Fibroblast of pulmonary artery (primary cell): ENCODE measurements around the gene RTN4RL2.

Experiments used
- DNase-seq: peaks from one replicate; pipeline ENCODE4 v3.0.0-alpha.2; 2010; ENCODE audit warnings: low read depth
- H3K4me3 ChIP-seq: replicated peaks from 2 replicates; pipeline ENCODE4 v1.5.1; 2011; ENCODE audit warnings: low read depth, mild to moderate bottlenecking, control low read depth, low read length, moderate library complexity
- TF ChIP-seq, protein P1 (sequence below): IDR thresholded peaks from 2 replicates; pipeline ENCODE4 v1.5.1; 2011; ENCODE audit warnings: mild to moderate bottlenecking, control low read depth, low read length, inconsistent platforms; ENCODE audit errors: missing control alignments

Gene RTN4RL2

GRCh38 chr11:57426439-57426928, 33.8 kb upstream of the RTN4RL2 start:
- DNase-seq: peak; percentile 57
- TF ChIP-seq, protein P1, sequence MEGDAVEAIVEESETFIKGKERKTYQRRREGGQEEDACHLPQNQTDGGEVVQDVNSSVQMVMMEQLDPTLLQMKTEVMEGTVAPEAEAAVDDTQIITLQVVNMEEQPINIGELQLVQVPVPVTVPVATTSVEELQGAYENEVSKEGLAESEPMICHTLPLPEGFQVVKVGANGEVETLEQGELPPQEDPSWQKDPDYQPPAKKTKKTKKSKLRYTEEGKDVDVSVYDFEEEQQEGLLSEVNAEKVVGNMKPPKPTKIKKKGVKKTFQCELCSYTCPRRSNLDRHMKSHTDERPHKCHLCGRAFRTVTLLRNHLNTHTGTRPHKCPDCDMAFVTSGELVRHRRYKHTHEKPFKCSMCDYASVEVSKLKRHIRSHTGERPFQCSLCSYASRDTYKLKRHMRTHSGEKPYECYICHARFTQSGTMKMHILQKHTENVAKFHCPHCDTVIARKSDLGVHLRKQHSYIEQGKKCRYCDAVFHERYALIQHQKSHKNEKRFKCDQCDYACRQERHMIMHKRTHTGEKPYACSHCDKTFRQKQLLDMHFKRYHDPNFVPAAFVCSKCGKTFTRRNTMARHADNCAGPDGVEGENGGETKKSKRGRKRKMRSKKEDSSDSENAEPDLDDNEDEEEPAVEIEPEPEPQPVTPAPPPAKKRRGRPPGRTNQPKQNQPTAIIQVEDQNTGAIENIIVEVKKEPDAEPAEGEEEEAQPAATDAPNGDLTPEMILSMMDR: no peak
- peak overlapping the region; percentile 48 for H3K4me3 ChIP-seq

DNA sequence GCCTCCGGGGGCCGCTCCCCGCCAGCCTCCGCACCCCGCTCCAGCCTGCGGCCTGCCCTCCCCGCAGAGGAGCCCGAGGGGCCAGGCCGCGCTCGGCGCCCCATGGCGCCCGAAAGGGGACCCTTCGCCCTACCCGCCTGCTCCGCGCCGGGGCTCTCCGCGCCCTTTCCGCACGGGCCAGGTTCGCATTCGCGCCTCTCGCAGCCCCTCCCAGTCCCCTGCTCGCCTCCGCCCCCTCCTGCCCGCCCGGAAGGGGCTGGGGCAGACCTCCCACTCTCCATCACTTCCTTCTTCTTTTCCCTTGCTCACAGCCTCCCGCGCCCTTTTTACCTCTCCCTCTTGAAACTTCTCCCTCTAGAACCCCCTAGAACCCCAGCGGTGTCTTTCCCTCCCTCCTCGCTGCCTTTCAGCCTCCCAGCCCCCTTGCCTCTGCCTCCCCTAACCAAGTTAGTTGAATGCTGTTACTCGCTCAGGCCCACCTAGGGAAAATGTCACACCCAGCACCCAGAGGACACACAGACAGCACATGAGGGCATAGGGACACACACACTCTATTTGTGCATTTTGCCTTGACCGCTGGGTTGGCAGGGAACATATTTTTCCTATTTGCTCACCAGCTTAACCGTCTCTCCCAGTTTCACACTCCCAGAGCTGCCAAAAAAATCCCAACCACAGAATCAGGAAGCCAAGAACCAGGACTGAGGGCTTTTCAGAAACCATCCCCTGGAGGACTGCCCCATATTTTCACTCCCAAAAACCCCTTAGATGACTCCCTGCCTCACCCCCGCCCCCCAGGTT, 33.2 kb upstream of the RTN4RL2 start, which contains the start of gene SLC43A3:
Gene SLC43A3 (minus strand): TSS at position 193 of the 798 bp plus-strand sequence. CDS start 949 bp downstream, outside the sequence.
- TF ChIP-seq, protein P1: no peak
- peak within 1 kb of the TSS; percentile 48 for H3K4me3 ChIP-seq
- DNase-seq: peak; percentile 92

GRCh38 chr11:57427727-57428082, 32.6 kb upstream of the RTN4RL2 start:
- TF ChIP-seq, protein P1: no peak
- H3K4me3 ChIP-seq: no peak overlapping the region
- peak; percentile 87 for DNase-seq

GRCh38 chr11:57428643-57429042, 31.7 kb upstream of the RTN4RL2 start:
- H3K4me3 ChIP-seq: no peak overlapping the region
- no peak for DNase-seq
- TF ChIP-seq, protein P1: no peak

GRCh38 chr11:57429946-57430345, 30.4 kb upstream of the RTN4RL2 start:
- DNase-seq: no peak
- no peak overlapping the region for H3K4me3 ChIP-seq
- TF ChIP-seq, protein P1: no peak

DNA sequence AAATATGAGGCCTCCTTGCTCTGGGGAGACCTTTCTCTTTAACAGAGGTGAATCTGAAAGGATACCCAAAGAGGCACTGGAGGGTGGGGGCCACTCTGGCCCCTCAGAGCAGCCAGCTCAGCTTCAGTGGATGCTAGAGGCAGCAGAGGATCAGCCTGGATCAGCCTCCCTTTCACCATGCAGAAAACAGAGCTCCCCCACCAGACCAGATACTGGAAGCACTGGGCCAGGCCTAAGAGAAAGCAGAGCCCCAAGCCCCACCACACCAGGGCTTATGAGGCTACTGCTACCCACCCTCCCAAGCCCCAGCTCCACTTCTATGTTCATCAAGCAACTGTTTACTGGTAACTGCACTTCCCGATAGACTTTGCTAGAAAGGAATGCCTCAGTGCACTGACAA, 29.4 kb upstream of the RTN4RL2 start:
- TF ChIP-seq, protein P1: no peak
- no peak overlapping the region for H3K4me3 ChIP-seq
- no peak for DNase-seq
